Type B pancreatic cell (in vitro differentiated cells): ENCODE measurements around the gene KIF3B. TPM values are rescaled to one million over a fixed set of nuclear protein-coding genes. Genes with fewer than 3 reads are reported as not detected.

ENCODE experiments used
- DNase-seq: peaks from one replicate; pipeline ENCODE4 v3.0.0; 2021; ENCODE audit warnings: mixed read lengths; ENCODE audit not compliant: unreplicated experiment; ENCODE audit errors: extremely low spot score
- H3K27ac Mint-ChIP-seq: 2 replicates; pipeline ENCODE4 v1.8.0; 2021; ENCODE audit warnings: mild to moderate bottlenecking, mixed read lengths
- H3K27me3 Mint-ChIP-seq: 2 replicates; pipeline ENCODE4 v1.8.0; 2021; ENCODE audit warnings: mixed read lengths
- H3K36me3 Mint-ChIP-seq: 2 replicates; pipeline ENCODE4 v1.8.0; 2021; ENCODE audit warnings: mixed read lengths
- H3K4me1 Mint-ChIP-seq: one replicate; pipeline ENCODE4 v1.8.0; 2021; ENCODE audit warnings: mixed read lengths; ENCODE audit not compliant: unreplicated experiment
- H3K4me3 Mint-ChIP-seq: 2 replicates; pipeline ENCODE4 v1.8.0; 2021; ENCODE audit warnings: mild to moderate bottlenecking, mixed read lengths
- H3K9me3 Mint-ChIP-seq: 2 replicates; pipeline ENCODE4 v1.8.0; 2021; ENCODE audit warnings: mixed read lengths
- CTCF ChIP-seq: fragments of 200-600 bp; sonication (generic); conservative IDR thresholded peaks from 2 replicates; pipeline ENCODE4 v1.5.0; 2021; ENCODE audit warnings: antibody characterized with exemption, mild to moderate bottlenecking
- total RNA-seq: library from RNA; stranded (reverse); gene quantifications from 2 replicates; pipeline ENCODE4 v1.2.1, GENCODE V29; 2021; ENCODE audit warnings: low replicate concordance

The KIF3B gene
- total RNA-seq, 1 donor from 2014 or later, result 41.2 TPM

- H3K9me3 Mint-ChIP-seq, result no peaks in the 10 kb centered on the region
- no peak for DNase-seq
- no peak for TF ChIP-seq CTCF
- H3K27ac Mint-ChIP-seq, result peak overlapping the region; percentile 69
- H3K4me3 Mint-ChIP-seq, result no peak overlapping the region
- H3K27me3 Mint-ChIP-seq, result no peaks in the 10 kb centered on the region
- H3K36me3 Mint-ChIP-seq, result peaks cover 49% of the 10 kb centered on the region
- H3K4me1 Mint-ChIP-seq, result peaks cover 11% of the 10 kb centered on the region
Observed at GRCh38 chr20:32231847-32232246, 45.6 kb upstream of the KIF3B start.

GRCh38 chr20:32232326-32232886, 45.0 kb upstream of the KIF3B start:
- peaks cover 11% of the 10 kb centered on the region for H3K4me1 Mint-ChIP-seq
- H3K9me3 Mint-ChIP-seq, result no peaks in the 10 kb centered on the region
- no peaks in the 10 kb centered on the region for H3K27me3 Mint-ChIP-seq
- DNase-seq, result no peak
- no peak overlapping the region for H3K4me3 Mint-ChIP-seq
- peak overlapping the region; percentile 69 for H3K27ac Mint-ChIP-seq
- no peak for TF ChIP-seq CTCF
- H3K36me3 Mint-ChIP-seq, result peaks cover 52% of the 10 kb centered on the region

GRCh38 chr20:32233286-32233685, 44.2 kb upstream of the KIF3B start:
- Mint-ChIP-seq H3K36me3 (peaks cover 52% of the 10 kb centered on the region), H3K4me1 (peaks cover 11% of the 10 kb centered on the region), H3K4me3 (no peak overlapping the region), H3K9me3 (no peaks in the 10 kb centered on the region), H3K27me3 (no peaks in the 10 kb centered on the region), H3K27ac (no peak overlapping the region)
- TF ChIP-seq CTCF, result no peak
- DNase-seq, result no peak

GRCh38 chr20:32234135-32234808, 43.2 kb upstream of the KIF3B start:
- H3K36me3 Mint-ChIP-seq, result peaks cover 48% of the 10 kb centered on the region
- no peak overlapping the region for H3K27ac Mint-ChIP-seq
- no peak overlapping the region for H3K4me3 Mint-ChIP-seq
- no peak for DNase-seq
- no peak for TF ChIP-seq CTCF
- peaks cover 11% of the 10 kb centered on the region for H3K4me1 Mint-ChIP-seq
- no peaks in the 10 kb centered on the region for H3K9me3 Mint-ChIP-seq
- no peaks in the 10 kb centered on the region for H3K27me3 Mint-ChIP-seq

- Mint-ChIP-seq H3K27ac (peak overlapping the region; percentile 61), H3K4me1 (peaks cover 21% of the 10 kb centered on the region), H3K27me3 (no peaks in the 10 kb centered on the region), H3K9me3 (no peaks in the 10 kb centered on the region), H3K4me3 (no peak overlapping the region), H3K36me3 (peaks cover 46% of the 10 kb centered on the region)
- DNase-seq, result no peak
- TF ChIP-seq CTCF, result no peak
Observed at GRCh38 chr20:32235331-32236047, 42.0 kb upstream of the KIF3B start.
